ENCODE data around the gene MCHR1.

DNA sequence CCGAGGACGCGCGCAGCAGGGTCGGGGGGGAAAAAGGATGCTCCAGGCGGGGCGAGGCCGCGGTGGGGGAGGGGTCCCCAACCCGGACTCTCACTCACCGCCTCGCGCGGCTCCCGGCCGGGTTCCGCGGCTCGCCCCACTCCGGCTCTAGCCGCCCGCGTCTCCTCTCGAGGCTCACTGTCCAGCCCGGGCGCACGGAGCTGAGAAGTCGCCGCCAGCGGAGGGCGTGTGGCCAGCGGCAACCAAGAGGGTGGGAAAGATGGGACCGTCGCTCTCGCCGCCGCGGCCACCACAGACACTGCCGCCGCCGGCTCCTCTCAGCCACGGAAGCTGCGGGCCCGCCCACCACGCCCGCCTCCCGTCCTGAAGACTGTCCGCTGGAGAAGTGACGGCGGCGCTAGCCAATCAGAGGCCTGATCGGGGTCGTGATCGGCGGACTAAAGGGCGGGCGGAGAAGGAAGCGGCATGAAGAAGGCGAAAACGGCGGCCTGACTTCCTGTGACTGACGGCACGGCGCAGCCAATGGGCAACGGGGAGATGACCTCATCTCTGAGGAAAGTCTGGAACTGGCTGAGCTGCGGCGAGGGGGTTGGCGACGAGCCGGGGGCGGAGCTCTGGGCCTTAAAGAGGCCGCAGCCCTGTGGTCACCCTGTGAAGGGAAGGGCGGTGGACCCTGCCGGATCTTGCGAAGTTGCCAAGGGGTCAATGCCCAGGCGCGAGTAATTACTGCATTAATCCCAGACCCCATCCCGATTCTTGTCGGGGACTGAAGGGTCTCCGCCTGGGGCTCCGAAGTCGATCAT, 42.7 kb upstream of the MCHR1 start, which contains the start of gene MRTFA:
- TF ChIP-seq CTBP1 (IDR thresholded peaks at IDR 0.05; ENCODE audit: borderline replicate concordance) (peak; percentile 62; the same call in 1 of the 2 replicates), SUZ12 (IDR thresholded peaks at IDR 0.05) (no peak), ELF4 (IDR thresholded peaks at IDR 0.05) (peak; percentile 54; the same call in 1 of the 2 replicates), TARDBP (IDR thresholded peaks at IDR 0.05) (no peak), L3MBTL2 (conservative IDR thresholded peaks at IDR 0.05) (no peak), SP1 (IDR thresholded peaks at IDR 0.05) (no peak)
- TF ChIP-seq, protein P1, sequence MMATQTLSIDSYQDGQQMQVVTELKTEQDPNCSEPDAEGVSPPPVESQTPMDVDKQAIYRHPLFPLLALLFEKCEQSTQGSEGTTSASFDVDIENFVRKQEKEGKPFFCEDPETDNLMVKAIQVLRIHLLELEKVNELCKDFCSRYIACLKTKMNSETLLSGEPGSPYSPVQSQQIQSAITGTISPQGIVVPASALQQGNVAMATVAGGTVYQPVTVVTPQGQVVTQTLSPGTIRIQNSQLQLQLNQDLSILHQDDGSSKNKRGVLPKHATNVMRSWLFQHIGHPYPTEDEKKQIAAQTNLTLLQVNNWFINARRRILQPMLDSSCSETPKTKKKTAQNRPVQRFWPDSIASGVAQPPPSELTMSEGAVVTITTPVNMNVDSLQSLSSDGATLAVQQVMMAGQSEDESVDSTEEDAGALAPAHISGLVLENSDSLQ (IDR thresholded peaks at IDR 0.05): peak; percentile 100

Data from HEK293T (cell line).